Measurements from ENCODE around the gene CDH11.

GRCh38 chr16:65123396-65124211 is 1.7 kb upstream of the CDH11 start:
- TF ChIP-seq, protein P1, sequence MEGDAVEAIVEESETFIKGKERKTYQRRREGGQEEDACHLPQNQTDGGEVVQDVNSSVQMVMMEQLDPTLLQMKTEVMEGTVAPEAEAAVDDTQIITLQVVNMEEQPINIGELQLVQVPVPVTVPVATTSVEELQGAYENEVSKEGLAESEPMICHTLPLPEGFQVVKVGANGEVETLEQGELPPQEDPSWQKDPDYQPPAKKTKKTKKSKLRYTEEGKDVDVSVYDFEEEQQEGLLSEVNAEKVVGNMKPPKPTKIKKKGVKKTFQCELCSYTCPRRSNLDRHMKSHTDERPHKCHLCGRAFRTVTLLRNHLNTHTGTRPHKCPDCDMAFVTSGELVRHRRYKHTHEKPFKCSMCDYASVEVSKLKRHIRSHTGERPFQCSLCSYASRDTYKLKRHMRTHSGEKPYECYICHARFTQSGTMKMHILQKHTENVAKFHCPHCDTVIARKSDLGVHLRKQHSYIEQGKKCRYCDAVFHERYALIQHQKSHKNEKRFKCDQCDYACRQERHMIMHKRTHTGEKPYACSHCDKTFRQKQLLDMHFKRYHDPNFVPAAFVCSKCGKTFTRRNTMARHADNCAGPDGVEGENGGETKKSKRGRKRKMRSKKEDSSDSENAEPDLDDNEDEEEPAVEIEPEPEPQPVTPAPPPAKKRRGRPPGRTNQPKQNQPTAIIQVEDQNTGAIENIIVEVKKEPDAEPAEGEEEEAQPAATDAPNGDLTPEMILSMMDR (IDR thresholded peaks at IDR 0.05 in 2 of 3, conservative IDR thresholded peaks at IDR 0.05 in 1 of 3; ENCODE audit: control insufficient read depth in 2 of 3, extremely low read depth in 1 of 3, insufficient read depth in 1 of 3, low read depth in 3 of 3, low read length in 3 of 3) = no peak
- TF ChIP-seq POLR2A (IDR thresholded peaks at IDR 0.05; ENCODE audit: low read depth, low read length) = no peak
- TF ChIP-seq CHD4 (IDR thresholded peaks at IDR 0.05) = no peak

All from GM12878 (cell line).